Smooth muscle cell of the pulmonary artery (primary cell): ENCODE measurements around the gene HOXD12. TPM values are rescaled to one million over a fixed set of nuclear protein-coding genes. Genes with fewer than 3 reads are reported as not detected.

Experiments
- total RNA-seq: library from RNA; depleted of rRNA; stranded (reverse); fragments of >200 nt; gene quantifications from 2 replicates; pipeline ENCODE4 v1.2.3, GENCODE V29; 2014

HOXD12 gene
- total RNA-seq = not detected in 2 replicates

DNA sequence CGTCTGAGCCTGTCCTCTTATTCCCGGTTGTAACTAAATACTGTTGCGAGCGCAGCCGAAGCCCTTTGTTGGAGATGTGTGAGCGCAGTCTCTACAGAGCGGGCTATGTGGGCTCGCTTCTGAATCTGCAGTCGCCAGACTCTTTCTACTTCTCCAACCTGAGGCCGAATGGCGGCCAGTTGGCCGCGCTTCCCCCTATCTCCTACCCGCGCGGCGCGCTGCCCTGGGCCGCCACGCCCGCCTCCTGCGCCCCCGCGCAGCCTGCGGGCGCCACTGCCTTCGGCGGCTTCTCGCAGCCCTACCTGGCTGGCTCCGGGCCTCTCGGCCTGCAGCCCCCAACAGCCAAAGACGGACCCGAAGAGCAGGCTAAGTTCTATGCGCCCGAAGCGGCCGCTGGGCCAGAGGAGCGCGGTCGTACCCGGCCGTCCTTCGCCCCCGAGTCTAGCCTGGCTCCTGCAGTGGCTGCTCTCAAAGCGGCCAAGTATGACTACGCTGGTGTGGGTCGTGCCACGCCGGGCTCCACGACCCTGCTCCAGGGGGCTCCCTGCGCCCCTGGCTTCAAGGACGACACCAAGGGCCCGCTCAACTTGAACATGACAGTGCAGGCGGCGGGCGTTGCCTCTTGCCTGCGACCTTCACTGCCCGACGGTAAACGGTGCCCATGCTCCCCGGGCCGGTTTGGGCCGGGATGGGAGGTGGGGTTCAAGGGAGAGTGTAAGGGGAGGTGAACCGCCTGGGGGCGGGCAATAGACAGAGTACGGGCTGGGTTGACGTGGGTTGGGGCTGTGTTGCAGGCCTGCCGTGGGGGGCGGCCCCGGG, at the start of gene HOXD12:
HOXD12 (plus strand) TSS at position 68 of the 819 bp plus-strand sequence; CDS start at position 75, 7 bp downstream.

DNA sequence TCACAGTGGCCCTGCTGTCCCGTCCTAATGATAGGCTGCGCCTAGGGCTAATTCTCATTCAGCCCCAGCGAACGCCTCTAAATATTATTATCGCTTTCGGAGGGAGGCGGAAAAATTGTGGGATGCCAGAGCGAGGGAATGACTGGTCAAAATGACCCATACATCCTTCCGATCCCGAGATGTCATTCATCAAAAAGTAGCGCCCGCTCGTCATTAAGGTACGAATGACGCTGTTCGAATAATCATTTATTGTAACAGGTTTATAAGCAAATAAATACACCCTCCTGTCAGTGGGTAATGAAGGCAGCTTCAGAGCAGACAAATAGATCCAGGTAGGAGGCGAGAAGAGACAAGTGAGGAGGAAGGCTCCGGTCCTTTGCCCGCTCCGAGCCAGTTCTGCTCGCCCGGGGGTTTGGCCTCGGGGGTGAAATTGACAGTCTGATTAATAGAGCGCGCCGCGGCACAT, 15.8 kb upstream of the HOXD12 start, which contains the start of gene EVX2:
EVX2 (minus strand) TSS at position 167 of the 466 bp plus-strand sequence. CDS start 186 bp downstream, outside the sequence.

DNA sequence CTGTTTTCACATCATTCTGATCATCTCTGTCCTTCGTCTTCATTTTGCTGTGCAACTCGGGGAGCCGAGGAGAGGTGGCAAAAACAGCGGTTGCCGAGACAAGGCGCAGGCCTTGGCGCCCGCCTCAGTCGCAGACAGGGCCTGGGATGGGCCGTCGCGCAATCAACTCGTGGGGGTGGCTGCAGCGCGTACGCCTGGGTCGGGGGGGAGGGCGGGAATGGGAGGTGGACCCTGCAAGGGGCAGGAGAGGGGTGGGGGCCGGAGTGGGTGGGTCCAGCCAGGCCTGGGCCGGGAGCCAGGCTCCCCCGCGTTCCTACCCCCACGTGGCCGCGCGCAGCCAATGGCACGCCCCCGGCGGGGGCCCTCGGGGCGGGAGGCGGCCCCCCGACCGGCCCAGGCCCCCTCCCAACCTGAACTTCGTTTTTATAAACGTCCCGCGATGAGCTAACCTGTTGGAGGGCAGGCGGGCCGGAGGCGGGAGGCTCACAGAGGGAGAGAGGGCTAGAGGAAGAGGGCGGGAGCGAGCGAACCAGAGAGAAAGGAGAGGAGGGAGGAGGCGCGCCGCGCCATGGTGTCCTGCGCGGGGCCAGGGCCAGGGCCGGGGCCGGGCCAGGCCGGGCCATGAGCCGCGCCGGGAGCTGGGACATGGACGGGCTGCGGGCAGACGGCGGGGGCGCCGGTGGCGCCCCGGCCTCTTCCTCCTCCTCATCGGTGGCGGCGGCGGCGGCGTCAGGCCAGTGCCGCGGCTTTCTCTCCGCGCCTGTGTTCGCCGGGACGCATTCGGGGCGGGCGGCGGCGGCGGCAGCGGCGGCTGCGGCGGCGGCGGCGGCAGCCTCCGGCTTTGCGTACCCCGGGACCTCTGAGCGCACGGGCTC, 7.1 kb upstream of the HOXD12 start, which contains the start of gene HOXD13:
HOXD13 (plus strand) TSS at position 452 of the 875 bp plus-strand sequence; CDS start at position 622, 170 bp downstream.

DNA sequence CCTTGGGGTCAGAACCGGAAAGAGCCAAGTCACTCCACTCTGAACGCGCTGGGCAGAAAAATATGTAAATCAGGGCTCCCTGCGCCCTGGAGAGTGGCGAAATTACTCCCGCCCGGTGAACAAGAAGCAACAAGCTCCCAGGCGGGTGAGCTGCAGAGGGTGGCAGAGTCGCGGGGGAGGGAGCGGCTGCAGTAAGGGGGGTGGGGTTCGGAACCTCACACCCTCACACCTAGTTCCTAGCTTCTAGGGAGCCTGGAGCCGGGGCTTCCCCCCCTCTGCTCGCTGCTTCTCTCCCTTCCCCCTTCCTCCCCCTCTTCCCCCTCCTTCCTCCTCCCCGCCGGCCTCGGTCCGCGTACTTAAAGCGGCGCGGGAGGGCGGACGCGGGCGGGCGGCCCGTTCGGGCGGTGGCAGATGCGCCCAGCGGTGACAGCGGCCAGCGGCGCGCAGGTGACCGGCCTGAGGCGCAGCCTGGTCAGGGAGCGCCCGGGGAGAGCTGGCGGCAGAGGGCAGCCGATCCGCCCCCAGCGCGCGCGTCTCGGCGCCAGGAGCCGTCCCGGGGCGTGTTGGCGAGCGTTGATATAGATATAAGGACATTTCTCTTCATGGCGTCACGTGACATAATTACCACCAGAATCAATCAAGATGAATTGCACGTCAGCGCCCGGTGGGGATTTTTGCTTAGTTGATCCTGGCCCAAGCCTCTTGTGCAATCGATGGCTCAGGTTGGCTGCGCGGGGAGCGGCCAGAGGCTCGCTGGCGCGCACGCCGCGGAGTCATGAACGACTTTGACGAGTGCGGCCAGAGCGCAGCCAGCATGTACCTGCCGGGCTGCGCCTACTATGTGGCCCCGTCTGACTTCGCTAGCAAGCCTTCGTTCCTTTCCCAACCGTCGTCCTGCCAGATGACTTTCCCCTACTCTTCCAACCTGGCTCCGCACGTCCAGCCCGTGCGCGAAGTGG, 7.3 kb downstream of the HOXD12 start, which contains the start of gene HOXD11:
HOXD11 (plus strand) TSS at position 700 of the 959 bp plus-strand sequence; CDS start at position 776, 76 bp downstream.

DNA sequence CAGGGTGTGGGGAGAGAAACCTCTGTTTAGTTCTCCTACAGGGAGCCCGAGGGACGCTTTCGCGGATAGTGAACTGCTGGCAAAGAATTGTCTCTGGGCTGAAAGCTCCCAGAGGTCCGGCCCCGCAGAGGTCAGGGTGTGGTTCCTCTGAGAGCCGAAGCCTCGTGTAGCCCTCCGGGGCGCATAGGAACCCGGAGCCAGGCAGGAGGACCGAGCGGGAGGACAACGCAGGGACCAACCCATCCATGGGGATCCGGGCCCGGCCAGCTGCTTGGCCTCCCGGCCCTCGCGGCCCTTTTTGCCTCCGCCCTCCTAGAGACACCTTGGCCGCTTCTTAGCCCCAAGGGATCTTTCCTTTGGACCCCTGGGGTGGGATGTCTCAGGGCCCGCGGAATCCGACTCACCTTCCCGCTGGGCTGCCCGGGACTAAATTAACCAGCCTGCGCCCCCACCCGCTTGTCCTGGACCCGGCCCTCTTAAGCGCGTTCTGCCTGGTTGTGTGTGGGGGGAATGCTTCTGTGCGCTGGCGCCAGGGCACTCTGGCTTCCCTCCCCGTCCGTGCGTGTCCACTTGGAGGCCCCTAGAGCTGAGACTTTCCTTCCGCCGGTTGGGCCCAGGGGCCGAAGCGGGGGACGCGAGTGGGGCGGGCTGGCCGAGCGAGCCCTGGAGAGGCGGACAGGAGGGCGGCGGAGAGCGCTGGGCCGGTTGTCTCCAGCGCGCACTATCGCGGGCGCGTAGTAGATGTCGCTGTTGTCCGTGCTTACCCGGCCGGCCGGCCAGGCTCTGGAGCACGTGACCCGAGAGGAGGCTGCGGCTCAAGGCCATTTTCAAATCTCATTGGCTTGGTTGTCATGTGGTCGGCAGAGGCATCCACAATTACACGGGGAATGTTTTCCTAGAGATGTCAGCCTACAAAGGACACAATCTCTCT, 16.6 kb downstream of the HOXD12 start, which contains the start of gene HOXD10:
HOXD10 (plus strand) TSS at position 896 of the 931 bp plus-strand sequence. CDS start 56 bp downstream, outside the sequence.

DNA sequence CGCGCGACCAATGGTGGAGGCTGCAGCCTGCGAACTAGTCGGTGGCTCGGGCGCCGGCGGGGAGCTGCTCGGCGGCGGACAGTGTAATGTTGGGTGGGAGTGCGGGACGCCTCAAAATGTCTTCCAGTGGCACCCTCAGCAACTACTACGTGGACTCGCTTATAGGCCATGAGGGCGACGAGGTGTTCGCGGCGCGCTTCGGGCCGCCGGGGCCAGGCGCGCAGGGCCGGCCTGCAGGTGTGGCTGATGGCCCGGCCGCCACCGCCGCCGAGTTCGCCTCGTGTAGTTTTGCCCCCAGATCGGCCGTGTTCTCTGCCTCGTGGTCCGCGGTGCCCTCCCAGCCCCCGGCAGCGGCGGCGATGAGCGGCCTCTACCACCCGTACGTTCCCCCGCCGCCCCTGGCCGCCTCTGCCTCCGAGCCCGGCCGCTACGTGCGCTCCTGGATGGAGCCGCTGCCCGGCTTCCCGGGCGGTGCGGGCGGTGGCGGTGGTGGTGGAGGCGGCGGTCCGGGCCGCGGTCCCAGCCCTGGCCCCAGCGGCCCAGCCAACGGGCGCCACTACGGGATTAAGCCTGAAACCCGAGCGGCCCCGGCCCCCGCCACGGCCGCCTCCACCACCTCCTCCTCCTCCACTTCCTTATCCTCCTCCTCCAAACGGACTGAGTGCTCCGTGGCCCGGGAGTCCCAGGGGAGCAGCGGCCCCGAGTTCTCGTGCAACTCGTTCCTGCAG, 23.3 kb downstream of the HOXD12 start, which contains the start of gene HOXD9:
HOXD9 (plus strand) TSS at position 37 of the 728 bp plus-strand sequence; CDS start at position 87, 50 bp downstream.

GRCh38 chr2:176128982-176129796, 29.6 kb downstream of the HOXD12 start, which contains the start of gene HOXD8:
HOXD8 (plus strand) TSS chr2:176129705; CDS start chr2:176130367, 662 bp downstream.

GRCh38 chr2:176151442-176152287, 52.1 kb downstream of the HOXD12 start, which contains the start of gene HOXD4:
HOXD4 (plus strand) TSS chr2:176151550; CDS start chr2:176151634, 84 bp downstream.

Other genes starting within 250 kb of the HOXD12 start
- 61.6 and 65.9 TPM in 2 replicates for gene LNPK, start 97.5 kb upstream of the HOXD12 start, total RNA-seq
- not detected in 2 replicates for gene EVX2, start 15.8 kb upstream of the HOXD12 start, total RNA-seq
- gene HOXD13, start 7.1 kb upstream of the HOXD12 start, total RNA-seq = not detected in 2 replicates
- not detected in 2 replicates for gene HOXD11, start 7.5 kb downstream of the HOXD12 start, total RNA-seq
- gene HOXD10, start 17.0 kb downstream of the HOXD12 start, total RNA-seq = not detected in 2 replicates
- not detected in 2 replicates for gene HOXD9, start 22.9 kb downstream of the HOXD12 start, total RNA-seq
- gene HOXD8, start 29.9 kb downstream of the HOXD12 start, total RNA-seq = 0.46 and 1.4 TPM in 2 replicates
- gene HOXD4, start 51.8 kb downstream of the HOXD12 start, total RNA-seq = 0.46 and 4.6 TPM in 2 replicates
- gene HOXD3, start 57.5 kb downstream of the HOXD12 start, total RNA-seq = 0.26 and 3.2 TPM in 2 replicates
- gene HOXD1, start 88.9 kb downstream of the HOXD12 start, total RNA-seq = 0.13 TPM in 1 of 2 replicates, not detected in the other
- 17.9 and 21.7 TPM in 2 replicates for gene MTX2, start 169.6 kb downstream of the HOXD12 start, total RNA-seq